Effector memory CD8-positive, alpha-beta T cell (primary cell): ENCODE measurements around the gene ADCY7.

ENCODE experiments used
- ATAC-seq: fragments of 150-1000 bp; cut with Tn5 transposase; replicated peaks from 2 replicates; pipeline ENCODE4 v1.10.0; 2021; ENCODE audit warnings: mild to moderate bottlenecking, moderate library complexity
- DNase-seq, 3 experiments: peaks; one replicate each; pipeline ENCODE4 v3.0.0; 2021
- H3K27ac Mint-ChIP-seq, 2 donors: one replicate each; pipeline ENCODE4 v1.8.0; 2022; ENCODE audit warnings: mild to moderate bottlenecking in 2 of 2, mixed read lengths in 2 of 2, moderate library complexity in 2 of 2
- H3K27me3 Mint-ChIP-seq, 2 donors: one replicate each; pipeline ENCODE4 v1.8.0; 2022; ENCODE audit warnings: mixed read lengths in 2 of 2
- H3K36me3 Mint-ChIP-seq: one replicate; pipeline ENCODE4 v1.8.0; 2022; ENCODE audit warnings: mild to moderate bottlenecking, moderate library complexity, mixed read lengths; ENCODE audit not compliant: insufficient read depth
- H3K4me1 Mint-ChIP-seq, 2 donors: one replicate each; pipeline ENCODE4 v1.8.0; 2022; ENCODE audit warnings: low read depth in 2 of 2, mixed read lengths in 2 of 2
- H3K4me3 Mint-ChIP-seq, 2 donors: one replicate each; pipeline ENCODE4 v1.8.0; 2022; ENCODE audit warnings: mild to moderate bottlenecking in 2 of 2, mixed read lengths in 2 of 2, moderate library complexity in 2 of 2
- H3K9me3 Mint-ChIP-seq, 2 donors: one replicate each; pipeline ENCODE4 v1.8.0; 2022; ENCODE audit warnings: mixed read lengths in 2 of 2

ADCY7 gene

GRCh38 chr16:50275098-50275415 is 8.7 kb downstream of the ADCY7 start:
- Mint-ChIP-seq H3K4me3 (peak overlapping the region; percentile 90 to 96), H3K36me3 (peaks cover 25% of the 10 kb centered on the region), H3K4me1 (peaks cover 87 to 89% of the 10 kb centered on the region in 2 donors), H3K27ac (peak overlapping the region; percentile 95 to 98), H3K9me3 (no peaks in the 10 kb centered on the region), H3K27me3 (no peaks in the 10 kb centered on the region)
- no peak for ATAC-seq
- DNase-seq, result no peak

- no peaks in the 10 kb centered on the region for H3K9me3 Mint-ChIP-seq
- ATAC-seq, result no peak
- DNase-seq, result no peak
Measured at GRCh38 chr16:50275428-50276325, 9.3 kb downstream of the ADCY7 start.

GRCh38 chr16:50276326-50276640 is 9.9 kb downstream of the ADCY7 start:
- Mint-ChIP-seq H3K27ac (peak overlapping the region; percentile 95 to 98), H3K36me3 (peaks cover 25% of the 10 kb centered on the region), H3K9me3 (no peaks in the 10 kb centered on the region), H3K4me1 (peaks cover 86 to 88% of the 10 kb centered on the region in 2 donors), H3K27me3 (no peaks in the 10 kb centered on the region), H3K4me3 (peak overlapping the region; percentile 90 to 96)
- DNase-seq (no peak), ATAC-seq (no peak)

More at GRCh38 chr16:50275428-50276325, 9.3 kb downstream of the ADCY7 start:
- H3K27me3 Mint-ChIP-seq, result no peaks in the 10 kb centered on the region
- peaks cover 89% of the 10 kb centered on the region in 2 donors for H3K4me1 Mint-ChIP-seq
- peaks cover 25% of the 10 kb centered on the region for H3K36me3 Mint-ChIP-seq
- H3K27ac Mint-ChIP-seq, result peak overlapping the region; percentile 95 to 98
- peak overlapping the region; percentile 90 to 96 for H3K4me3 Mint-ChIP-seq

- ATAC-seq (no peak), DNase-seq (no peak)
- peaks cover 80 to 88% of the 10 kb centered on the region in 2 donors for H3K4me1 Mint-ChIP-seq
Measured at GRCh38 chr16:50276801-50277555, 10.6 kb downstream of the ADCY7 start.

GRCh38 chr16:50278251-50278650 is 11.9 kb downstream of the ADCY7 start:
- Mint-ChIP-seq H3K9me3 (no peaks in the 10 kb centered on the region), H3K36me3 (peaks cover 26% of the 10 kb centered on the region), H3K4me3 (peak overlapping the region; percentile 87 to 92), H3K27ac (peak overlapping the region; percentile 51 to 89), H3K4me1 (peaks cover 80 to 88% of the 10 kb centered on the region in 2 donors), H3K27me3 (no peaks in the 10 kb centered on the region)
- DNase-seq, result no peak
- ATAC-seq, result no peak

More at GRCh38 chr16:50276801-50277555, 10.6 kb downstream of the ADCY7 start:
- Mint-ChIP-seq H3K27me3 (no peaks in the 10 kb centered on the region), H3K36me3 (peaks cover 26% of the 10 kb centered on the region), H3K4me3 (peak overlapping the region; percentile 87 to 92), H3K9me3 (no peaks in the 10 kb centered on the region), H3K27ac (peak overlapping the region; percentile 51 to 89)

- H3K27me3 Mint-ChIP-seq, result no peaks in the 10 kb centered on the region
- H3K27ac Mint-ChIP-seq, result peak overlapping the region; percentile 51 to 89
- no peaks in the 10 kb centered on the region for H3K9me3 Mint-ChIP-seq
- peaks cover 81 to 88% of the 10 kb centered on the region in 2 donors for H3K4me1 Mint-ChIP-seq
- H3K4me3 Mint-ChIP-seq, result peak overlapping the region; percentile 87 to 92
- peaks cover 29% of the 10 kb centered on the region for H3K36me3 Mint-ChIP-seq
- no peak for DNase-seq
- no peak for ATAC-seq
Measured at GRCh38 chr16:50279504-50279865, 13.1 kb downstream of the ADCY7 start.

- H3K4me3 Mint-ChIP-seq, result peak overlapping the region; percentile 87 to 92
- peaks cover 80 to 87% of the 10 kb centered on the region in 2 donors for H3K4me1 Mint-ChIP-seq
- no peak for DNase-seq
- no peaks in the 10 kb centered on the region for H3K9me3 Mint-ChIP-seq
- H3K27me3 Mint-ChIP-seq, result no peaks in the 10 kb centered on the region
- H3K27ac Mint-ChIP-seq, result peak overlapping the region; percentile 51 to 96
- ATAC-seq, result no peak
- peaks cover 26% of the 10 kb centered on the region for H3K36me3 Mint-ChIP-seq
Measured at GRCh38 chr16:50280932-50281331, 14.6 kb downstream of the ADCY7 start.

- H3K27ac Mint-ChIP-seq, result peak overlapping the region; percentile 51 to 96
- H3K36me3 Mint-ChIP-seq, result peaks cover 30% of the 10 kb centered on the region
- H3K4me3 Mint-ChIP-seq, result peak overlapping the region; percentile 87 to 92
- ATAC-seq (no peak), DNase-seq (no peak)
- H3K9me3 Mint-ChIP-seq, result no peaks in the 10 kb centered on the region
- H3K4me1 Mint-ChIP-seq, result peaks cover 82 to 91% of the 10 kb centered on the region in 2 donors
- H3K27me3 Mint-ChIP-seq, result no peaks in the 10 kb centered on the region
Measured at GRCh38 chr16:50281391-50282009, 15.1 kb downstream of the ADCY7 start.

- peak overlapping the region; percentile 51 to 96 for H3K27ac Mint-ChIP-seq
- H3K9me3 Mint-ChIP-seq, result no peaks in the 10 kb centered on the region
- ATAC-seq (peak; percentile 92), DNase-seq (peak; percentile 70 to 75 (median 70))
- H3K36me3 Mint-ChIP-seq, result peaks cover 34% of the 10 kb centered on the region
- no peaks in the 10 kb centered on the region for H3K27me3 Mint-ChIP-seq
- peak overlapping the region; percentile 87 to 92 for H3K4me3 Mint-ChIP-seq
- peaks cover 81 to 89% of the 10 kb centered on the region in 2 donors for H3K4me1 Mint-ChIP-seq
Measured at GRCh38 chr16:50282010-50282538, 15.7 kb downstream of the ADCY7 start.

GRCh38 chr16:50282955-50283631 is 16.7 kb downstream of the ADCY7 start:
- Mint-ChIP-seq H3K4me1 (peaks cover 78 to 83% of the 10 kb centered on the region in 2 donors), H3K27me3 (no peaks in the 10 kb centered on the region), H3K36me3 (peaks cover 35% of the 10 kb centered on the region), H3K27ac (peak overlapping the region; percentile 51 to 96), H3K9me3 (no peaks in the 10 kb centered on the region), H3K4me3 (peak overlapping the region; percentile 87 to 92)
- DNase-seq (no peak), ATAC-seq (no peak)

GRCh38 chr16:50284131-50284911 is 18.0 kb downstream of the ADCY7 start:
- Mint-ChIP-seq H3K27me3 (no peaks in the 10 kb centered on the region), H3K27ac (peak overlapping the region; percentile 51 to 79), H3K36me3 (peaks cover 39% of the 10 kb centered on the region), H3K9me3 (no peaks in the 10 kb centered on the region), H3K4me3 (peak overlapping the region; percentile 87 to 92), H3K4me1 (peaks cover 74 to 79% of the 10 kb centered on the region in 2 donors)
- DNase-seq (peak in 1 of 3 experiments; percentile 16), ATAC-seq (no peak)

- H3K27me3 Mint-ChIP-seq, result no peaks in the 10 kb centered on the region
Measured at GRCh38 chr16:50285406-50286003, 19.2 kb downstream of the ADCY7 start.

More at GRCh38 chr16:50285406-50286003, 19.2 kb downstream of the ADCY7 start:
- no peak for DNase-seq
- H3K36me3 Mint-ChIP-seq, result peaks cover 51% of the 10 kb centered on the region
- ATAC-seq, result no peak
- peak overlapping the region; percentile 87 to 92 for H3K4me3 Mint-ChIP-seq
- no peaks in the 10 kb centered on the region for H3K9me3 Mint-ChIP-seq
- H3K4me1 Mint-ChIP-seq, result peaks cover 71 to 72% of the 10 kb centered on the region in 2 donors
- peak overlapping the region; percentile 51 to 78 for H3K27ac Mint-ChIP-seq
